Chondrocyte (in vitro differentiated cells): Measurements from ENCODE around the gene ZNF407. TPM values are rescaled to one million over a fixed set of nuclear protein-coding genes. Genes with fewer than 3 reads are reported as not detected.

Experiments
- DNase-seq: peaks from one replicate; pipeline ENCODE4 v3.0.0; 2021; ENCODE audit warnings: mixed read lengths, low spot score
- H3K27ac Mint-ChIP-seq: one replicate; pipeline ENCODE4 v1.8.0; 2021; ENCODE audit warnings: mild to moderate bottlenecking, moderate library complexity, mixed read lengths; ENCODE audit not compliant: unreplicated experiment
- H3K27me3 Mint-ChIP-seq: 2 replicates; pipeline ENCODE4 v1.8.0; 2021; ENCODE audit warnings: low read depth, mixed read lengths
- H3K36me3 Mint-ChIP-seq: 2 replicates; pipeline ENCODE4 v1.8.0; 2021; ENCODE audit warnings: low read depth, mixed read lengths
- H3K4me1 Mint-ChIP-seq: 2 replicates; pipeline ENCODE4 v1.8.0; 2021; ENCODE audit warnings: low read depth, mild to moderate bottlenecking, mixed read lengths
- H3K4me3 Mint-ChIP-seq: one replicate; pipeline ENCODE4 v1.8.0; 2021; ENCODE audit warnings: mild to moderate bottlenecking, moderate library complexity, mixed read lengths; ENCODE audit not compliant: unreplicated experiment
- H3K9me3 Mint-ChIP-seq: 2 replicates; pipeline ENCODE4 v1.8.0; 2021; ENCODE audit warnings: low read depth, mixed read lengths
- CTCF ChIP-seq: fragments of 200-600 bp; sonication (generic); IDR thresholded peaks from 2 replicates; pipeline ENCODE4 v1.5.0; 2021; ENCODE audit warnings: antibody characterized with exemption, mild to moderate bottlenecking, moderate library complexity
- total RNA-seq: library from RNA; stranded (reverse); gene quantifications from 3 replicates; pipeline ENCODE4 v1.2.1, GENCODE V29; 2021

ZNF407 gene
- total RNA-seq, 1 donor from 2014 or later = 10.4 TPM

GRCh38 chr18:75086494-75087034 lies 488.9 kb downstream of the ZNF407 start:
- no peak for DNase-seq
- H3K9me3 Mint-ChIP-seq = peaks cover 6% of the 10 kb centered on the region
- TF ChIP-seq CTCF = no peak
- H3K27me3 Mint-ChIP-seq = peaks cover 9% of the 10 kb centered on the region
- H3K27ac Mint-ChIP-seq = no peak overlapping the region
- no peaks in the 10 kb centered on the region for H3K36me3 Mint-ChIP-seq
- H3K4me3 Mint-ChIP-seq = no peak overlapping the region
- H3K4me1 Mint-ChIP-seq = no peaks in the 10 kb centered on the region

DNA sequence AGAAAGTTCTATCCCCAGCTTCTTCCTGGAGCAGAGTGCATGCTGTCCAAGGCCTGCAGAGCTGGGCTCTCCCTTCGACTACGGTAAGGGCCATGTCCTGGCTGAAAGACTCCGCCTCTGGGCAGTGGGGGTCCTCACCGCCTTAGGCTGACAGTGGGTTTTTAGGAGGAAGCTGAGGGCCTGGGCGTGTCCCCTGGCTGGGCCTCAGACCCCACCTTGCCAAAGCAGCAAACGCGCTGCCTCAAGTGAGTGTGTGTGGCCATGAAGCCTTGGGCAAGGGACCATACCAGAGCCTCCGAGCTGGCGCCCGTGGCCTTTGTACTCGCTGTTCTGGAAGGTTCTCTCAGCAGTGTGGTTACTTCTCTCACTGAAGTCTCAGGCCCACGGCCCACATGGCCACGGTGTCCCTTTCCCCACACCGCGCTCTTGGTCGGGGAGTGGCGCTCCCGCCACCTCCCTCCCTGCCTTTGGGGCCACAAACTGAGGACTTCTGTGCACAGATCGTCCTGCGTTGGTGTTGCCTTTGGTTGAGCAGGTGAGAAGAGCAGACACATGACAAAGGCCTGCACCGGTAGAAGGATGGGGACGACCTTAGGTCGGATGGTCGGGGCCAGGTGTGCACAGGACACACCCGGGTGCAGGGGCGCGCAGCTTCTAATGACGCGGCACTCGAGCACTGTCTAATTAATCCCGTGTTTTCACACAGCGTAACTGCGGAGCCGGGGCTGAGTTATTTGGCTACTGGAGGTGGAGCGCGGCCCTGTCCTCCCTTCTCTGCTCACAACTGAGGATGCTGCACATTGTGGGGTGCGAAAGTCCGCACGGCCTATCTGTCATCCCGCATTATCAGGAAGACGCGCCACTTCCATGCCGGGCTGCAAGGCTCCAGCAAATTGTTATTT lies 489.7 kb downstream of the ZNF407 start:
- no peak for TF ChIP-seq CTCF
- Mint-ChIP-seq H3K36me3 (no peaks in the 10 kb centered on the region), H3K4me1 (no peaks in the 10 kb centered on the region), H3K27me3 (peaks cover 9% of the 10 kb centered on the region), H3K9me3 (peaks cover 6% of the 10 kb centered on the region), H3K27ac (no peak overlapping the region), H3K4me3 (no peak overlapping the region)
- no peak for DNase-seq

DNA sequence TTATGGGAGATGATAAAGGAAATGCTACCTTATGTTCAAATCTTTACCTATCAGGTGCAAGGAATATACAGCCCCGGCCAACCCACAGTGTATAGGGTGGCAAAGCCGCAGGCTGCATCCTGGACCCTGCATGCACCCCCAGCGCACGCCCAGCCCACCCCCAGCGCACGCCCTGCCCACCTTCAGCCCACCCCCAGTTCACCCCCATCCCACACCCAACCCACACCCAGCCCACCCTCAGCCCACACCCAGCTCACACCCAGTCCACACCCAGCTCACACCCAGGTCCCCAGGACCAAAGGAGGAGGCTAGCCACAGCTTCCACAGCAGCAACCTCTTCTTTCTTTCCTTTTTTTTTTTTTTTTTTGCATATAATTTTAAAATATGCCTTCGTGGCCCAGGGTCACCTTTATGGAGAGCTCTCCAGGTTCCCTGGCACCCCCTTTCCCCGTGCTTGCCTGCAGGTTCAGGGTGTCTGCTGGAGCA lies 490.4 kb downstream of the ZNF407 start:
- H3K9me3 Mint-ChIP-seq = peaks cover under 1% of the 10 kb centered on the region
- no peak for DNase-seq
- no peaks in the 10 kb centered on the region for H3K36me3 Mint-ChIP-seq
- no peak overlapping the region for H3K4me3 Mint-ChIP-seq
- H3K27me3 Mint-ChIP-seq = peaks cover 12% of the 10 kb centered on the region
- H3K27ac Mint-ChIP-seq = no peak overlapping the region
- H3K4me1 Mint-ChIP-seq = no peaks in the 10 kb centered on the region
- TF ChIP-seq CTCF = no peak

DNA sequence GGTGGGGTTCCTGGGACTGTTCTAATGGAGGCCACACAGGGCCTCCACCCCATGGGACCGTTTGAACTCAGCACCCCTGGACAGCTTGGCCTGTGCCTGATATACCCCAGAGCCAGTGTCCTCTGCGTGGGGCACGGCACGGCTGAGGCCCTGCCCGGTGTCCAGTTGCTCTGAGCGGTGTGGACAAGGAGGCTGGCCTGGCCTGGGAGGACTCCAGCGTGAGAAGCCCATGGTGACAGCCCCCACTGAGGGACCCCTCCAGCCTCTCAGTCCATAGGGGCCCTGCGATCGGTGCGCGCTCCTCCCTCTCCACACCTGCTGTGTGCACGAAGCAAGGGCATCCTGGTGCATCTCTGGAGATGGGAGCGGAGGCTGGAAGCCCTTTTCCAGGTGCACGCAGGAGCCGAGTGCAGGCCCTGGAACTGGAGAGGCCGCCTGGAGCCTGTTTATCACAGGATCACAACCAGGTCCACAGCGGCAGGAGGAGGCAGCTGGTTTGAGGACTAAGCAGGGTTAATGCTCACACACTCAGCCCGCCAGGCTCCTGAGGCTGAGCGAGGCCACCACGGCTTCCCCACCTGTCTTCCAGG lies 491.0 kb downstream of the ZNF407 start:
- Mint-ChIP-seq H3K9me3 (no peaks in the 10 kb centered on the region), H3K36me3 (no peaks in the 10 kb centered on the region), H3K4me3 (no peak overlapping the region), H3K4me1 (no peaks in the 10 kb centered on the region), H3K27ac (no peak overlapping the region), H3K27me3 (peaks cover 9% of the 10 kb centered on the region)
- no peak for TF ChIP-seq CTCF
- DNase-seq = no peak

- peaks cover 8% of the 10 kb centered on the region for H3K27me3 Mint-ChIP-seq
- TF ChIP-seq CTCF = no peak
- no peak overlapping the region for H3K4me3 Mint-ChIP-seq
- no peaks in the 10 kb centered on the region for H3K36me3 Mint-ChIP-seq
- no peaks in the 10 kb centered on the region for H3K4me1 Mint-ChIP-seq
- H3K27ac Mint-ChIP-seq = no peak overlapping the region
- DNase-seq = no peak
- no peaks in the 10 kb centered on the region for H3K9me3 Mint-ChIP-seq
Observed at GRCh38 chr18:75089748-75090327, 492.2 kb downstream of the ZNF407 start.
